ENCODE results near the gene OIP5. TPM values are rescaled to one million over a fixed set of nuclear protein-coding genes. Genes with fewer than 3 reads are reported as not detected.
A peak's percentile ranks its signal among the peaks of the same experiment; 100 is the strongest.

OIP5 gene
- total RNA-seq (2021; fragmentation: NEBNext Ultra II Directional; extraction: Animal tissue kit (Norgen Biotek cat#: 25700)): 1 to 10 TPM; 4.1 to 8.0 (median 7.1) TPM
- long read RNA-seq, transcript OIP5-201 (5 exons, 1,236 nt): major isoform, 7 of 9 reads
- long read RNA-seq, partial matches to known transcripts: 0 of 9 reads
- long read RNA-seq, other reads (novel, unspliced or antisense): 2 of 9 reads

DNA sequence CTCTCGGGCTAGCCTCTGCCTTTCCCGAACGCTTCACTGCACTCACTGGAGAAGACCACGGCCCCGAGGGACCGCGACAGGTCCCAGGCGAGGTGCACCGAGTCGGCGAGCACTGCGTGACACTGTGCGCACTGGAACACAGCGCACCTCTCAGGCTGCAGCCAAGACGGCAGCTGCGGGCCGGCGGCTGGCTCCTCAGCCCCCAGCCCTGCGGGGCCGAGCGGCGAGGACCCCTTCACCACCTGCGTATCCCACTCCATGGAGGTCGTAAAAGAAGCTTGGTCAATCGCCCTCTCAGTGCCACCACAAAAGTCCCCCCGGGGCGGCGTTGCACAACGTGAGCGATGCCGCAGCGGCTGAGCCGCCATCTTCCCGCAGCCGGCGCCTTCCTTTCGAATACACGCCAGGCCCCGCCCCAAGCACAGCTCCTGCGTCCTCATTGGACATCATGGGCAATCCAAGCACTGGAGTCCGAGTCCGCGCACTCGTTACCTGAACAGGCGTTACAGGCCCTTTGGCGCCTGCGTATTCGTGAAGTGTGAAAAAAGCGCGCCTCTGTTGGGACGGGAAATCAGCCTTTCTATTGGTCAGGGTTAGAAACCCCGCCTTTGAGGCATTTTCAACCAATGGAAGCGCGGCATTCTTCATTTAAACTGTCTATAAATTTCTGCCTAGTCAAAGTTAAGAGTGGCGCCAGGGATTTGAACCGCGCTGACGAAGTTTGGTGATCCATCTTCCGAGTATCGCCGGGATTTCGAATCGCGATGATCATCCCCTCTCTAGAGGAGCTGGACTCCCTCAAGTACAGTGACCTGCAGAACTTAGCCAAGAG is at the start of gene OIP5, which contains the start of gene NUSAP1:
TSS of gene OIP5 (minus strand) at position 398 of the 832 bp plus-strand sequence. CDS start at position 368, 30 bp downstream.
TSS of gene NUSAP1 (plus strand) at position 688 of the 832 bp plus-strand sequence. CDS start at position 765, 77 bp downstream.
- Mint-ChIP-seq H3K36me3 (ENCODE audit: low read depth) (peaks cover 11% of the 10 kb centered on the region; the same call in 1 of the 2 replicates), H3K27me3 (ENCODE audit: insufficient read depth) (peaks cover 6% of the 10 kb centered on the region; the same call in 1 of the 2 replicates), H3K27ac (peak within 1 kb of the TSS; percentile 98), H3K9me3 (no peaks in the 10 kb centered on the region; the same call in 1 of the 2 replicates), H3K4me3 (peak within 1 kb of the TSS; percentile 99), H3K4me1 (ENCODE audit: low read depth) (peaks cover 30% of the 10 kb centered on the region)
- TF ChIP-seq CTCF (IDR thresholded peaks at IDR 0.05): peak; percentile 57
- DNase-seq: peak; percentile 100

DNA sequence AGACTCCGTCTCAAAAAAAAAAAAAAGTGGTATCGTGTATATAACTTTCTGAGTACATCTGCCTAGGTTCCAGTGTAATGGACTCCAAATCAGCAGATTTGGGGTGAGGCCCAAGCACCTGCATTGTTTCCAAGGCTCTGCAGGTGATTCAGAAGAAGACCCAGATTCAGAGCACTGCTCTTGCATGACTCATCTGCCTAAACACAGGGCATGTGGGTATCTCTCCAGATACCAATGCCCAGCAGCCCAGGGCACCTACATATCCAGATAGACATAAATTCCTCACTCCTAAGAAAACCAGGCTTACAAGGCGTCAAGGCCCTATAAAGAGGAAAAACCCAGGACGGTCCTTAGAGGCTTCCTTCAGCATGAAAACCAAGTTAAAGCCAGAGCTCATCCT is 45.6 kb upstream of the OIP5 start:
- Mint-ChIP-seq H3K27ac (no peak overlapping the region), H3K9me3 (no peaks in the 10 kb centered on the region), H3K4me1 (ENCODE audit: low read depth) (no peaks in the 10 kb centered on the region), H3K36me3 (ENCODE audit: low read depth) (peaks cover 30% of the 10 kb centered on the region), H3K4me3 (no peak overlapping the region), H3K27me3 (ENCODE audit: insufficient read depth) (no peaks in the 10 kb centered on the region)
- TF ChIP-seq CTCF (IDR thresholded peaks at IDR 0.05): no peak
- DNase-seq: no peak

- no peak for TF ChIP-seq CTCF (IDR thresholded peaks at IDR 0.05)
- H3K4me3 Mint-ChIP-seq: no peak overlapping the region
- no peaks in the 10 kb centered on the region for H3K9me3 Mint-ChIP-seq
- H3K36me3 Mint-ChIP-seq (ENCODE audit: low read depth): peaks cover 8% of the 10 kb centered on the region; the same call in 1 of the 2 replicates
- no peak for DNase-seq
- H3K27ac Mint-ChIP-seq: no peak overlapping the region
- no peaks in the 10 kb centered on the region for H3K27me3 Mint-ChIP-seq (ENCODE audit: insufficient read depth)
- no peaks in the 10 kb centered on the region for H3K4me1 Mint-ChIP-seq (ENCODE audit: low read depth)
These were observed 35.0 kb upstream of the OIP5 start for GRCh38 chr15:41367418-41367817.

GRCh38 chr15:41354371-41354770 is 22.0 kb upstream of the OIP5 start:
- Mint-ChIP-seq H3K4me3 (no peak overlapping the region), H3K27me3 (ENCODE audit: insufficient read depth) (no peaks in the 10 kb centered on the region), H3K36me3 (ENCODE audit: low read depth) (peaks cover 24% of the 10 kb centered on the region; the same call in 1 of the 2 replicates), H3K4me1 (ENCODE audit: low read depth) (no peaks in the 10 kb centered on the region), H3K9me3 (no peaks in the 10 kb centered on the region), H3K27ac (no peak overlapping the region)
- no peak for TF ChIP-seq CTCF (IDR thresholded peaks at IDR 0.05)
- DNase-seq: no peak

DNA sequence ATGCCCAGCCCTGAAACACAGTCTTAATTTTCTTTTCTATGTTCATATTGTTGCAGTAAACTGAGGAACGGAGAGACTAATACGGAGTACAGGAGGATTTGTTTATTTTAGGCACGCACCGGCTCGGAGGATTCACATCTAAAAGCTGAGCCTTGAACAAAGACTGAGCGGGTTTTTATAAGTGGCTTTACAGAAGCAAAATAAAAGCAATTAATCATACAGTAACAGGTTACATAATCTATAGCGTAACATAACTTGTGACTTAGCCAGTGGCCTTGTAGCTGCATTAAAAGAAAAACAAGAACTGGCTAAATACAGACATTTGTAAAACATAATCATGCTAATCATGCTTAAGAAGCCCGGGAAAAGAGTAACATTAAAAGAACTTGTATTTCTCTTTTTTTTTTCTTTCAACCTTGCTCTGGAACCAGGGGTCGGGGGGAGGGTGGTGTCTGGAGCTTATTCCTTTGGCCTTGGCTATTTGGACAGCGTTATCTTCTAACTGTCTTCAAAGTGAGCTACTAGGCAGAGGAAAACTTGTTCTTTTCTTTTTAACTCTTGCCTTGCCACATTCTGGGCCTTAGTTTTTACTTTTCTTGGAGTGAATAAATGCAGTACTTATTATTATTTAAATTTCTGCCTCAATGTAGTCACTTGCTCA is 17.8 kb upstream of the OIP5 start:
- no peaks in the 10 kb centered on the region for H3K9me3 Mint-ChIP-seq
- H3K4me3 Mint-ChIP-seq: no peak overlapping the region
- no peaks in the 10 kb centered on the region; the same call in 1 of the 2 replicates for H3K27me3 Mint-ChIP-seq (ENCODE audit: insufficient read depth)
- no peaks in the 10 kb centered on the region for H3K4me1 Mint-ChIP-seq (ENCODE audit: low read depth)
- TF ChIP-seq CTCF (IDR thresholded peaks at IDR 0.05): no peak
- no peak for DNase-seq
- no peak overlapping the region; the same call in 1 of the 2 replicates for H3K27ac Mint-ChIP-seq
- peaks cover 24% of the 10 kb centered on the region; the same call in 1 of the 2 replicates for H3K36me3 Mint-ChIP-seq (ENCODE audit: low read depth)

Measured in HFFc6 (cell line).